ENCODE data around the gene MRPL48.
"Not testable (repeated sequence)": the region's sequence is repeated elsewhere in the genome, so short reads cannot be mapped to it uniquely, and the experiment has no call there.

The MRPL48 gene

DNA sequence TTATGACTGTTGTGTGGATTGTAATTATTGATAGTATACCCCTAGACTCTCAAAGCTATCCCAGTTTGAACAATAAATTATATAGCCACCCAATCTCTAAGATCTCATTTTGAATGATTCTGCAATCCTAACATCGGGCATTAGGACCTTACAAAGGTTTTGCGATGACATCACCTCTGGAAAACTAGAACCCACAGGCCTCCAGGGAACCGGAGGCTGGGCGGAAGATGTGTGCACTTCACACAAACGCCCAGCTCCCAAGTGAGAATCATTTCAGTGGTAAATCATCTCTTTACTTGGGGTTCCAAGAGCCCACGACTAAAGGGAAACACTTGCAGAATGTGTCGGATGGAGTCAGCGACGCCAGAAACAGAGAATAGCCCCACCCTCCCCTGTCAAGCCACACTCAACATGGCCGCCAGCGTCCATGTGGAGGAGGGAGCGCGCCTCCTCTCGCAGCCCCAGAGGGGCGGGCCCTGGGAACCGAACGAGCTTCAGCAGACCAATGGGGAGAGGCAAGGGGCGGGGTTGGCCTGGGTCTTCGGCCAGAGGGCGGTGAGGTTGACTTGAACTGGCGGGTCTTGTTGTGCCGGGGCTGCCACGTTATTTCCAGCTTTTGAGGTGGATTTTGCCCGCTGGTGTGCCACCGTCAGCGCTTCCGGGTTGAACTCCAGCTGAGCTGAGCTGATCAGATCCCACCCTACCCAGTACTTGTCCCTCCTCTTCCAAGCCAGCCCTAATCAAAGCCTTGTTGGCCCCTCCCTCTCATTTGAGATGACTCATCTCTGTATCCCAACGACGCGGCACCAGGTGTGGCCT lies 8.4 kb upstream of the MRPL48 start:
- peak; percentile 90 to 97 for DNase-seq (ENCODE audit: low read depth in 1 of 2, low spot score in 1 of 2)

DNA sequence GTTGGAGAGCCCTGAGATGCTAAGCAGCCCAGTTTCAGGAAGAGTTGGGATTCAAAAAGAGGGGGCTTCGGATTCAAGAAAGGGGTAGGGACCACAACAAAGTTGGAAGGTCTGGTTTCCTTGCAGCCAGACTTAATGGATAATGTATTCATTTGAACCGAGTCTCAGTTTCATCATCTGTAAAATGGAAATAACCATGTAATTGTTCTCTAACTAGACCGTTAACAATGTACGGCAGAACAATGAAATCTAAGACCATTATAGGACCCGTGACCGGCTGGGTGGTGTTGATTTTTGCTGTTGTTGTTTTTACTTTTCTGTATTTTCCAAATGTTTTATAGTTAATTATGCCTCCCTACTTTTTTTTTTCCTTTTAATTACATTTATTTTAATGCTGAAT lies 6.4 kb upstream of the MRPL48 start:
- DNase-seq (ENCODE audit: low read depth in 1 of 2, low spot score in 1 of 2): no peak

DNA sequence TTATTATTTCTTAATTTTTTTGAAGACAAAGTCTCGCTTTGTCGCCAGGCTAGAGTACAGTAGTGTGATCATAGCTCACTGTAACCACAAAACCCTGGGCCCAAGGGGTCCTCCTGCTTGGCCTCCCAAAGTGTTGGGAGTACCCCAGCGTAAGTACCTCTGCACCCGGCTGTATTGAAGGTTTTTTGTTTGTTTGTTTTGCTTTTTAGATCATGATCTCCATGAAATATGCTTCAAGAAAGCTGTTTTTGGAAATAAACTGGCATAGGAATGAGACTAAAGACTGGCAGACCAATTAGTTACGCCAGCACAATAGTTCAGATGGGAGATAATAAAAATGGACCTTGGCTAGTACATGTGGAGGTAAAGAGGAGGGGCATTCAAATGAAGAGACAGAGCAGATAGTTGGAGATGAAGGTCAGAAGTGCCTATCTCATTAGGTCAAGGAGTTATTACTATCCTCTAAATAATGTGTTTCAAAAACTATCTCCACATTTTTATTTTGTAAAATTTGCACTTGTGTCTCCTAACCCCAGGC lies 4.1 kb upstream of the MRPL48 start:
- DNase-seq (ENCODE audit: low read depth in 1 of 2, low spot score in 1 of 2): no peak

DNA sequence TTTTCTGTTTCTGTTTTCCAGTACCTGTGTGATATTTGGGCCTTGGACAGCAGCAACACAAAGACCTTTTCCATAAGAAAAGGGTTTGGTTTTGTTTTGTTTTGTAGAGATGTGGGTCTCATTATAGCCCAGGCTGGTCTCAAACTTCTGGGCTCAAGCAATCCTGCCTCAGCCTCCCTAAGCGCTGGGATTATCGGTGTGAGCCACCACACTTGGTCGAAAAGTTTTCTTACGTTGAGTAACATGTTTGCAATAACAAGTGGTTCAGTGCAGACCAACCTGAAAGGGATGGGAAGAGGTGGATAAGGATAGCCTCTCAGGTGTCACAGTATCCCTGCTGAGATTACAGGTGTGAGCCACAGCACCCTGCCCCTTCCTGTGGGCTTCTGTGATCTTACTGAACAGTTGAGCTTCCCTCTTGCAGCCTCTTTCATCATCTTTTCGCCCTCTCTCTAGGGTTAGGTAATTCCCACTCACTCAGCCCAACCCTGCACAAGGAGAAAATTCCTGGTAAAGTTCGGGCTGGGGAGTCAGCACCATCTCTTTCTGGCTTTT lies 3.5 kb upstream of the MRPL48 start:
- DNase-seq (ENCODE audit: low read depth in 1 of 2, low spot score in 1 of 2): no peak

DNA sequence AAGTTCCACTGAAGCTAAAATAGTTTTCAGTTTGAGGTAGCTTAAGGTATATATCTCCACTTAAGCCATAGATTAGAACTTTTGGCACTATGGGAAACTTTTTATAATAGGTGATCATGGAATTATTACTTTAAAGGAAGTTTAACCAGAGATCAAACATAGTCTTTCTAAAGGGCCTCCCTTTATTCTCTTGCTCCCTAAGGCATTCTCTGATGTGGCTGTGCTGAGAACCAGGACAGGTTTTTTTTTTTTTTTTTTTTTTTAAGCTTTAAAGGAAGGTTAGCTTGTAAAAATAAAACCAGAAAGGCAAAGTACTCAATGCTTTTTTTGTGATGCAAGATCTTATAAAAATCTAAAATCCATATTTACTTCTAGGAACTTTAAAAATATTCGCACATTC lies 2.9 kb upstream of the MRPL48 start:
- no peak for DNase-seq (ENCODE audit: low read depth in 1 of 2, low spot score in 1 of 2)

DNA sequence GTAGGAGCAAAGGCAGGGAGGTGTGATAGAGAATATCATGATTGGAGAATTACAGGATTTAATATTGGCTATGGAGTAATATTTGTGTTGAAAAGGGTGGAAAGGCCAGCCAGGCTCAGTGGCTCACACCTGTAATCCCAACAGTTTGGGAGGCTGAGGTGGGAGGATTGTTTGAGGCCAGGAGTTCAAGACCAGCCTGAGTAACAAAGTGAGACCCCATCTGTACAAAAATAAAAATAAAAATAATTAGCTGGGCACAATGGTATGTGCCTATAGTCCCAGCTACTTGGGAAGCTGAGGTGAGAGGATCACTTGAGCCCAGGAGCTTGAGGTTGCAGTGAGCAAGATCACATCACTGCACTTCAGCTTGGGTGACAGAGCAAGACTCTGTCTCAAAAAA lies 2.2 kb upstream of the MRPL48 start:
- DNase-seq (ENCODE audit: low read depth in 1 of 2, low spot score in 1 of 2): not testable (repeated sequence)

DNA sequence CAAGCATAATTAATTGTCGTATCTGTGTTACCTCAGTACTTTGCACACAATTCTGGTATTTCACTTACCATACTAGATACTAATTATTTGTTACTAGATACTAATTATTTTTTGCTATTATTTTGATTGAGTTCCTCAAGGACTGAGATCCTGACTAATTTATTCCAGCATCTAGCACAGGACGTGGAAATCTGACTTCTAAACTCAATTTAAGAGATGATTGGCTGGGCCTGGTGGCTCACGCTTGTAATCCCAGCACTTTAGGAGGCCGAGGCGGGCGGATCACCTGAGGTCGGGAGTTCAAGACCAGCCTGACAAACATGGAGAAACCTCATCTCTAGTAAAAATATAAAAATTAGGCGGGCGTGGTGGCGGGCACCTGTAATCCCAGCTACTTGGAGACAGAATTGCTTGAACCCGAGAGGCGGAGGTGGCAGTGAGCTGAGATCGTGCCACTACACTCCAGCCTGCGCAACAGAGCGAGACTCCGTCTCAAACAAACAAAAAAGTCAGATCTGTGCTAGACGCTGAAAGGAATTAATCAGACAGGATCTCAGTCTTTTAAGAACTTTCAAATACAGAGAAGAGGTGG lies 527 bp upstream of the MRPL48 start:
- no peak for DNase-seq (ENCODE audit: low read depth in 1 of 2, low spot score in 1 of 2)

DNA sequence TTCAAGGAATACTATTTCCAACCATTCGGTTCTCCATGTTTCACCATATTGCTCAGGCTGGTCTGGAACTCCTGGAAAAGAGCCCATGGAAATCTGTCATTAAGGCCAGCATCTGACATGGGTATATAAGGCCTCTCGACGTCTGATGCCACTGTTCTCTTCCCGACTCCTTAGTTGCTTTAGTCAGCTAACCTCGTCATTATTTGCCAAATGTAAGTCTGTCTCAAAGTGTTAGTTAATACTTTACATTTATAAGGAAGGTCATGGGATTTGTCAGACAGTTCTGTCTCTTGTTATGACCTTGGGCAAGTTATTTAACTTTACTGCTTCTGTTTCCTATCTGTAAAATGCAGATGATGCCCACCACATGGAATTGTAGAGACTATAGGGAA lies 1.6 kb downstream of the MRPL48 start:
- DNase-seq (ENCODE audit: low read depth in 1 of 2, low spot score in 1 of 2): no peak

DNA sequence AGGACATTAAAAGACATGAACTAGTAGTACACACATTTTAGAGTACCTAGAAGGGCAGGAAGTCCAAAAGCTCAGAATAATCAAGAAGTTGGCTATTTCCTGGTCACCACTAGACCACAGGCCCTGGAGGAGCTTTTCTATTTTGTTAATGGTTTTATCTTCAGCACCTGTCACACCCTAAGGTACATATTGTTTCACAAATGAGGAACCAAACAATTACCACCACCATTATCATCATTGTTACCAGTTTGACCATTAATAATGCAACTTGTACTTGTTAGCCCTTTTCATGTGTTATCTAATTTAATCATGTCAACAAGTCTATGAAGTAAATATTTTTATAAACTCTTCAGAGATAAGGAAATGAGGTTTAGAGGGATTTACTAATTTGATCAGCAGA lies 4.9 kb downstream of the MRPL48 start:
- DNase-seq (ENCODE audit: low read depth in 1 of 2, low spot score in 1 of 2): no peak

DNA sequence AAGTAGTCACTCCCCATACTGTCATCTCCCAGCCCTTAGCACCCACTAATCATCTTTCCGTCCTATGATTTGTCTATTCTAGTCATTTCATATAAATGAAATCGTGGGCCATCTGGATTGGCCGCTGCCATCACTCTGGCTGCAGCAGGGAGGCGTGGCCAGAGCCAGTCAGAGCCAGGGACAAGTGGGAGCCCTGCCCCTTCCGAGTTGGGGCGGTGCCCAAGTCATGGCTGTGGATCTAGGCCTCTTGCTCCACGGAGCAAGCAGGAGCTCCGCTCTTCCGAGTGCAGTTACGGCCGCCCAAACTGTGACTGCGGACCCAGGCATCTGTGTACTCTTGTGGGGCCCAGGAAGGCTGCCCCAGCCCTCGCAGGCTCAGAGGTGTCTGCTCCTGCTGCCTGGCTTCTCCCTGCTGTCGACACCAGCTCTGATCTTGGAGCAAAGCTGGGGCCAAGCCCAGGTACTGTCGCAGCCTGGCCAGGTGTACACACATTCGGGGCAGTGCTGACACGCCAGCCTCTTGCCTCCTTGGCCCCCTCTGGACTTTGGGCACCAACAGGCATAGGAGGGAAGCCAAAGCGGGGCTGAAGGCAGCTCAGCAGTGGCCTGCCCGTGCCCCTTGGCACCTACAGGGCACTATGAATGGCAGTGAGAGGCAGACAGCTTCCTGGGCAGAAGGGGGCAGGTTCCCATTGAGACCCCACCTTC lies 8.4 kb downstream of the MRPL48 start:
- DNase-seq (ENCODE audit: low read depth in 1 of 2, low spot score in 1 of 2): no peak

DNA sequence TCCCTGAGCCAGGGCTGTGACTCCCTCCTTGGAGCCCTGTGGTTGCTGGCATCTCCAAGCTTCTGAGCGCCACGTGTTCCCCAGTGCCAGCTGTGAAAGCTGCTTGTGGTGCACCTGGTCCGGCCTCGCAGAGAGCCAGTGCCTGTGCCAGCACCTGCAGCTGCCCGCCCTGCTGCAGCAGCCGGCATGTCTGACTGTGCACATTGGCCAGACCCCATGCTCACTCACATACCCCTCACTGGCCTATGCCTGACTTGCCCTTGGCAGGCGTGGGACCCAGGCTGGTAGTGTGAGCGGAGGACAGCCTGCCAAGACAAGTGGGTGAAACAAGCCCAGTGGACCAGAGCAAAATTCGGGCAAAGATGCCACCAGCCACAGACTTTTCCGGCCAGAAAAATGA lies 9.8 kb downstream of the MRPL48 start:
- DNase-seq (ENCODE audit: low read depth in 1 of 2, low spot score in 1 of 2): no peak

DNA sequence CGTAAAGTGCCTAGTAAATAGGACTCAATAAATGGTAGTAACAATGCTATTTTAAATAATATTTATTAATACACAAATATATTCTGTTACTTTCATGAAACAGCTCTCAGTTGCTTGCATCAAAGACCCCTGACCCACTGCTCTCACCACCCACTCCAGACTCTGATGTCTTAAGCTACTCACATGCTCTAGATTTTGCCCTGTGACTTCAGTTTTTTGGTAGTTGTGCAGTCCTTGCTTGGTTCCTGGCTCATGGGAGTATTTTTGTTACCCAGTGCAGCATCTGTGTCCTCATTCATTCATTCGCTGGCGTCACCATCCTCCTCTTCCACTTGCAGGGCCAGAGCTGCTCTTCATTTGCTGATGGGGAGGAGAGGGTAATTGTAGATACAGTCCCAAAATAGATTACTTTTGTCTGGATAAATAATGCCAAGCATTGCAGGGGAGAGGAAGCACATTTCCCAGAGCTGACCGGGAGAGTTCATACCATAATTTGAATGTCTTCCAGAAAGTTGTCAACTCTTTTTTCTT lies 12.7 kb downstream of the MRPL48 start:
- DNase-seq (ENCODE audit: low read depth in 1 of 2, low spot score in 1 of 2): no peak

DNA sequence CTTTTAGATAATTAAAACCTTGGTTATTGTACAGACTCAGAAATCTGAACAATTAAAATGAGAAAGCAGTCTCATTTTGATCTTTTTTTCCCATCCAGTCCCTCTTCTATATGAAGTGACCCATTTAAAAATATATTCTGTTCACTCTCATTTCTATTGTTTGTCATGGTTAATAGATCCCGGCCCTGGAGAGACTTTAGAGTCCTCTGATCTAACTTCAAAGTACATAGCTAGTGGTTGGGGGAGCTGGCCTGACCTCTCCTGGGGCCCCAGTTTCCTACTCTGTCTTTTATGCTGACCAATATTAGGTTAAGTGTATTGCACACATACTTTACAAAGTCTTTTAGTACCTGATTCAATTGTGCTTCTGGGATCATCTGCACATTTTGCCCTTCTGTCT lies 13.5 kb downstream of the MRPL48 start:
- DNase-seq (ENCODE audit: low read depth in 1 of 2, low spot score in 1 of 2): no peak

DNA sequence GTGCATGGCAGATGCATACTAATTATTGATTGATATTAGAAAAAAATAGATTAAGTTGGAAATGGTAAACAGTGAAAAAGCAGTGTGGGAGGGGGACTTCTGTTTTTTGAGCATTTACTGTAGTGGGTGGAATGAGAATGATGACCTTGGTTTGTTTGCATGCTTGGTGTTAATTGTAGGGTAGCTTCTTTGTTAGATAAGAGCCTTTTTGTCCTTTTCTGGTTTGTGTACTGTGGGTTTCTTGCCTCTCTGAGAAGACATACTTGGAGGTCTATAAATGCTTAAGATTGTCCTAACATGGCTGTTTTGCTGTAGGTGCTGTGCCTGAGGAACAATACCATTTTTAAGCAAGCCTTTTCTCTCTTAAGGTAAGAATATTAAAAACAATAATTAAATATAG lies 17.0 kb downstream of the MRPL48 start:
- no peak for DNase-seq (ENCODE audit: low read depth in 1 of 2, low spot score in 1 of 2)

DNA sequence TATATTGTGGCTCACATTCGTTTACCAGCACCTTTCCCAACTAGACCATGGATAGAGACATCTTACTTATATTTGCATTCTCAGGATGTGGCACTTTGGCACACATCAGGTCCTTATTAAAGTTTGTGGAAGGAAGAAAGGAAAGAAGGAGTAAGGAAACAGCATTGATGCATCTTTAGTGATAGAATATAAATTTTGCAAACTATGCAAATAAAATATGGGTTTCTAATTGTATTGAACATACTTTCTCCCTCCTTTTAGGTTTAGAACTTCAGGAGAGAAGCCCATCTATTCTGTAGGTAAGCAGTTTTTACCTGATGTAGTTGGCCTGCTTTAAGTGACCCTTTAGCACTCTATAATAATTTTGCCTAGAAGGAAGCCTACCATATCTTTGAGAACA lies 20.4 kb downstream of the MRPL48 start:
- no peak for DNase-seq (ENCODE audit: low read depth in 1 of 2, low spot score in 1 of 2)

DNA sequence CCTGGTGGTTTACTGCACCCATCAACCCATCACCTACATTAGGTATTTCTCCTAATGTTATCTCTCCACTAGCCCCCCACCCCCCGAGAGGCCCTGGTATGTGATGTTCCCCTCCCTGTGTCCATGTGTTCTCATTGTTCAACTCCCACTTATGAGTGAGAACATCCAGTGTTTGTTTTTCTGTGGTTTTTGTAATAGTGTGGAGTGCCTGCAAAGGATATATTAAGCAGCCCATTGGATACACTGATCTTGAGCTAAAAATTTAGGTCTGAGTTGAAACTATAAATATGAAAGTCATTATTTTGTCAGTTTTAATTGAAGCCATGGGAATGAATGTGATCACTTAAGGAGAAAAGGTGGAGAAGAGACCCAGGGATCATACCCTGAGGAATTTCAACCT lies 23.0 kb downstream of the MRPL48 start:
- DNase-seq (ENCODE audit: low read depth in 1 of 2, low spot score in 1 of 2): no peak

DNA sequence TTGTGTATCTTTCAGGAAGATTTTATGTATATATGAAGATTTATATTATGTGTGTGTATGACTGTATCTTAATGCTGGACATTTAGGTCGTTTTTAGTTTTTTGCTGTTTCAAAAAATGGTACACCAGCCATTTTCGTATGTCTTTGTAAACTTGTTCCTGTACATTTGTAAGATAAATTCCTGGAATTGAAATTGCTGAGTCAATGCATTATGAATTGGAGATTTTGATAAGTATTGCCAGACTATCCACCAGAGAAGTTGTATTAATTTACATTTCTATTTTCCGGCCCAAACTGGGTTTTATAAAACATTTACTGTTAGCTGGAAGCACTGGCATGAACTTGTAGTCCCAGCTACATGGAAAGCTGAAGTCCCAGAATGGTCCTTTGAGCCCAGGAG lies 24.6 kb downstream of the MRPL48 start:
- no peak for DNase-seq (ENCODE audit: low read depth in 1 of 2, low spot score in 1 of 2)

DNA sequence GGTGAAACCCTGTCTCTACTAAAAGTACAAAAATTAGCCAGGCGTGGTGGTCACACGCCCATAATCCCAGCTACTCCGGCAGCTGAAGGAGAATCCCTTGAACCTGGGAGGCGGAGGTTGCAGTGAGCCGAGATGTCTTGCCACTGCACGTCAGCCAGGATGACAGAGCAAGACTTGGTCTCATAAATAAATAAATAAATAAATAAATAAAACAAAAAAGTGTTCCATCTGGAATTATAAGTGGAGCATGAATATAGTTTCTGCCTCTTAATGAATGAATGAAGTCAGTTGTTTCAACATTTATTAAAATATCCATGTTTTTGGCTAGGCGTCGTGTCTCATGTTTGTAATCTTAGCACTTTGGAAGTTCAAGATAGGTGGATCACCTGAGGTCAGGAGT lies 27.1 kb downstream of the MRPL48 start:
- no peak for DNase-seq (ENCODE audit: low read depth in 1 of 2, low spot score in 1 of 2)

DNA sequence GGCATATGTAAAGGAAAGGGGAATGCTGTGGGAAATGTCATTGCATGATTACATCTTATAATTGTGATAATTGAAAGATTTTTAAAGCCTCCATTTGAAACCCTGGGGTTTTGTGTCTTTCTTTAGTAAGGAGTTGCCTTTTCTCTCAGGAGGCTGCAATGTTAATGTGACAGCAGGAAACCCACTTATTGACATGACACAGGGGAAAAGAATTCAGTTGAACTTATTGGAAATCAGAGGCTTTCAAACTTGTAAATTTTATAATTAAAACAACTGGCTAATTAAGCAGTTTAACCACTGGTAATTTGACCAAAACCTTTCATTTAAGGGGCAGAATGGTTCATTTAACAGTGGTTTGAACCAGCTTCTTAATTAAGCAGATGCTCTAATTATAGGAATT lies 31.2 kb downstream of the MRPL48 start:
- DNase-seq (ENCODE audit: low read depth in 1 of 2, low spot score in 1 of 2): no peak

DNA sequence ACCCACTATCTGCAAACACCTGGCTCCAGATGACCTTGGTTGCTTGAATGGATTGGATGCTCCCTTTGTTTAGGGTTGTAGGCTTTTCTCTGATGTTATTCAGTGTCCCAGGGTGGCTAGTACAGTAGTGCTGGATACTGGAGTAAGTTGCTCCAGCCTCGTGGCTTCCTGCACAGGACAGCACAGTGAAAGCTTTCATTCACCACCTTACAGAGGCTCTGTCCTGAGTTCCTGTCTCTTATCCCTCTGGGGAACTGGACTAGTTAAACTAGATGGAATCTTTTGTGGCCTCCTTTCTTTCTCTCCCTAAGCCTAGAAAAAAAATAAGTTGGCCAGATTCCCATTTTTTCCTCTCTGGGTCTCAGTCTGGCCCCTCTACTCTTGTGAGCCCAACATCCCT lies 42.6 kb downstream of the MRPL48 start:
- DNase-seq (ENCODE audit: low read depth in 1 of 2, low spot score in 1 of 2): no peak

DNA sequence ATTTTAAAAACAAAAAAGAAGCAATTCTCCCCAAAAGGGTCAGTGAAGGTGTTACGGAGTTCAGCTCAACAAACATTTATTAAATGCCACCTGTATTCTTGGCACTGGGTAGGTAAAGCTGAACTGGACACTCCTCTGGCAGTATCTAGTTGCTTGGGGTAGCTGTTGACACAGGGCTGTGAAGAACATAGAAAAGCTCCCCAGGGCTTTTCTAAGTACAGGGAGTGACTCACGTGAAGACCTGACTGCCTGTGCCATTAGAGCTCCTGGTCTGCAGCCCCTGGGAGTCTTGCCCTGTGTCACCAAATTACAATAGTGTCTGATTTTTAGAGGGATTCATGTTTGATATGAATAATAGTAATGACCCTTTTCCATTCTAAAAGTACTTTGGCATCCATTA lies 45.4 kb downstream of the MRPL48 start:
- DNase-seq (ENCODE audit: low read depth in 1 of 2, low spot score in 1 of 2): no peak
